H1 (cell line): ENCODE results near the gene PEX14. TPM values are rescaled to one million over a fixed set of nuclear protein-coding genes. Genes with fewer than 3 reads are reported as not detected.
A peak's percentile ranks its signal among the peaks of the same experiment; 100 is the strongest.

Source experiments
- CTCF ChIA-PET: fragments of 300-600 bp; sonication (Branson Sonifier 250); formaldehyde crosslinking; loops from one replicate; lab custom pipeline; 2021; ENCODE audit not compliant: partially characterized antibody; lab: Charles Lee
- POLR2A ChIA-PET: fragments of 300-600 bp; sonication (Branson Sonifier 250); formaldehyde crosslinking; loops from one replicate; lab custom pipeline; 2021; ENCODE audit warnings: inconsistent platforms; ENCODE audit not compliant: partially characterized antibody; lab: Charles Lee
- DNase-seq, 2 experiments: peaks; one replicate each; pipeline versions ENCODE4 v3.0.0 to v3.0.0-alpha.2; 2010 to 2022; ENCODE audit warnings: low spot score in 2 of 2, low read depth in 1 of 2, mixed read lengths in 1 of 2
- FAIRE-seq: peaks from 2 replicates; lab custom pipeline; 2011; peaks lifted over from hg19 to GRCh38; lab: Jason Lieb, UNC
- H2AFZ ChIP-seq: 2 replicates; pipeline ENCODE4 v1.8.1; 2012; ENCODE audit warnings: low read length, inconsistent platforms
- H2AK5ac ChIP-seq: 2 replicates; pipeline ENCODE4 v1.6.1; 2013; ENCODE audit warnings: low read depth, low read length
- H2BK120ac ChIP-seq: replicated peaks from 2 replicates; pipeline ENCODE3; 2013; ENCODE audit warnings: low read depth, low read length, inconsistent platforms
- H2BK12ac ChIP-seq: 2 replicates; pipeline ENCODE4 v1.6.1; 2013; ENCODE audit warnings: low read depth, low read length
- H2BK15ac ChIP-seq: 2 replicates; pipeline ENCODE4 v1.6.1; 2013; ENCODE audit warnings: low read length
- H2BK20ac ChIP-seq: 2 replicates; pipeline ENCODE4 v1.6.1; 2013; ENCODE audit warnings: low read length
- H2BK5ac ChIP-seq: 2 replicates; pipeline ENCODE4 v1.6.1; 2013; ENCODE audit warnings: low read depth, low read length
- H3K14ac ChIP-seq: 2 replicates; pipeline ENCODE4 v1.6.1; 2013; ENCODE audit warnings: inconsistent platforms; ENCODE audit not compliant: insufficient read length
- H3K18ac ChIP-seq: 2 replicates; pipeline ENCODE4 v1.6.1; 2013; ENCODE audit warnings: low read length; ENCODE audit errors: extremely low read depth
- H3K23ac ChIP-seq: 2 replicates; pipeline ENCODE4 v1.6.1; 2013; ENCODE audit warnings: inconsistent platforms; ENCODE audit not compliant: insufficient read length
- H3K23me2 ChIP-seq: 2 replicates; pipeline ENCODE4 v1.6.1; 2013; ENCODE audit warnings: low read depth, low read length
- H3K27ac ChIP-seq: 2 replicates; pipeline ENCODE4 v1.6.1; 2011; ENCODE audit warnings: low read depth, low read length, inconsistent platforms
- H3K27me3 ChIP-seq, 4 experiments: replicated peaks in 1 of 4; 1 replicate in 1 of 4; 2 replicates in 3 of 4; pipeline versions ENCODE4 v1.6.1 to v1.8.1; 2011 to 2013; ENCODE audit warnings: low read length in 3 of 4, mild to moderate bottlenecking in 3 of 4, inconsistent platforms in 2 of 4, mixed read lengths in 2 of 4, moderate library complexity in 1 of 4; ENCODE audit not compliant: control insufficient read depth in 3 of 4, insufficient read depth in 3 of 4; ENCODE audit errors: extremely low read depth in 1 of 4
- H3K36me3 ChIP-seq, 4 experiments: 2 replicates each; pipeline versions ENCODE4 v1.6.1 to v1.8.1; 2011 to 2013; ENCODE audit warnings: mild to moderate bottlenecking in 4 of 4, low read length in 3 of 4, moderate library complexity in 2 of 4, control low read depth in 1 of 4, inconsistent platforms in 1 of 4; ENCODE audit not compliant: insufficient read depth in 4 of 4, control insufficient read depth in 2 of 4
- H3K4ac ChIP-seq: replicated peaks from 2 replicates; pipeline ENCODE3; 2013; ENCODE audit warnings: low read length, low read depth, mixed read lengths, inconsistent platforms; ENCODE audit not compliant: insufficient read length
- H3K4me1 ChIP-seq, 4 experiments: replicated peaks in 1 of 4; 1 replicate in 1 of 4; 2 replicates in 3 of 4; pipeline versions ENCODE4 v1.6.1 to v1.8.1; 2011 to 2013; ENCODE audit warnings: low read length in 3 of 4, inconsistent platforms in 2 of 4, mixed read lengths in 1 of 4; ENCODE audit not compliant: insufficient read depth in 4 of 4, control insufficient read depth in 3 of 4
- H3K4me2 ChIP-seq, 2 experiments: 2 replicates each; pipeline versions ENCODE4 v1.6.1 to v1.8.1; 2011 to 2013; ENCODE audit warnings: low read depth in 2 of 2, low read length in 2 of 2, control low read depth in 1 of 2, inconsistent platforms in 1 of 2, mild to moderate bottlenecking in 1 of 2; ENCODE audit not compliant: insufficient read depth in 1 of 2
- H3K4me3 ChIP-seq, 4 experiments: fragments of 200-600, 300-600 bp in 1 of 4; sonication (generic), shearing (Covaris generic), sonication (Bioruptor Twin) in 1 of 4; 2 replicates each; pipeline versions ENCODE4 v1.5.1 to v1.8.1; 2011 to 2016; ENCODE audit warnings: low read length in 4 of 4, low read depth in 3 of 4, control low read depth in 2 of 4, inconsistent platforms in 2 of 4, mild to moderate bottlenecking in 2 of 4, mixed read lengths in 1 of 4, moderate library complexity in 1 of 4; ENCODE audit not compliant: insufficient read depth in 2 of 4; ENCODE audit errors: extremely low read depth in 1 of 4
- H3K56ac ChIP-seq: replicated peaks from 2 replicates; pipeline ENCODE3; 2013; ENCODE audit warnings: low read depth, mild to moderate bottlenecking, mixed read lengths, low read length, inconsistent platforms; ENCODE audit not compliant: insufficient read length
- H3K79me1 ChIP-seq: 2 replicates; pipeline ENCODE4 v1.6.1; 2013; ENCODE audit warnings: low read depth, low read length, control low read depth
- H3K79me2 ChIP-seq, 2 experiments: 2 replicates each; pipeline versions ENCODE4 v1.6.1 to v1.8.1; 2012 to 2013; ENCODE audit warnings: low read length in 2 of 2, mild to moderate bottlenecking in 2 of 2, inconsistent platforms in 1 of 2; ENCODE audit not compliant: insufficient read depth in 2 of 2, control insufficient read depth in 1 of 2
- H3K9ac ChIP-seq, 4 experiments: replicated peaks in 1 of 4; 1 replicate in 1 of 4; 2 replicates in 3 of 4; pipeline versions ENCODE4 v1.6.1 to v1.8.1; 2011 to 2013; ENCODE audit warnings: low read depth in 3 of 4, low read length in 3 of 4, control low read depth in 2 of 4, mild to moderate bottlenecking in 2 of 4, moderate library complexity in 2 of 4, inconsistent platforms in 1 of 4; ENCODE audit errors: extremely low read depth in 1 of 4
- H3K9me3 ChIP-seq, 2 experiments: 2 replicates each; pipeline versions ENCODE4 v1.6.1 to v1.8.1; 2012 to 2013; ENCODE audit warnings: mild to moderate bottlenecking in 2 of 2, moderate library complexity in 2 of 2, control low read depth in 1 of 2, inconsistent platforms in 1 of 2, low read depth in 1 of 2, low read length in 1 of 2, mixed read lengths in 1 of 2; ENCODE audit not compliant: insufficient read depth in 2 of 2
- H4K20me1 ChIP-seq, 2 experiments: replicated peaks in 1 of 2; 2 replicates each; pipeline versions ENCODE3 to v1.8.1; 2011 to 2013; ENCODE audit warnings: inconsistent platforms in 2 of 2, low read length in 2 of 2, mild to moderate bottlenecking in 1 of 2; ENCODE audit not compliant: insufficient read depth in 2 of 2, control insufficient read depth in 1 of 2
- H4K5ac ChIP-seq: 2 replicates; pipeline ENCODE4 v1.6.1; 2013; ENCODE audit warnings: low read length, low read depth, mixed read lengths, inconsistent platforms; ENCODE audit not compliant: insufficient read length
- H4K8ac ChIP-seq: 2 replicates; pipeline ENCODE4 v1.8.0; 2013; ENCODE audit warnings: mild to moderate bottlenecking, moderate library complexity, low read length, inconsistent platforms; ENCODE audit not compliant: insufficient read depth; ENCODE audit errors: extremely low read depth
- H4K91ac ChIP-seq: replicated peaks from 2 replicates; pipeline ENCODE3; 2013; ENCODE audit warnings: low read length, mixed read lengths, inconsistent platforms; ENCODE audit not compliant: insufficient read length
- CTCF ChIP-seq, 3 experiments: IDR thresholded peaks; 1 replicate in 2 of 3; 2 replicates in 1 of 3; pipeline versions ENCODE4 v1.5.1 to v1.6.1; 2011; ENCODE audit warnings: low read length in 3 of 3, mild to moderate bottlenecking in 3 of 3, inconsistent platforms in 2 of 3, low read depth in 1 of 3, moderate library complexity in 1 of 3; ENCODE audit not compliant: insufficient read depth in 1 of 3; ENCODE audit errors: control extremely low read depth in 1 of 3
- RAD21 ChIP-seq, 2 experiments: IDR thresholded peaks in 1 of 2; conservative IDR thresholded peaks in 1 of 2; 2 replicates each; pipeline ENCODE4 v1.6.1; 2011; ENCODE audit warnings: low read depth in 2 of 2, low read length in 2 of 2, improper control_type of control experiment in 1 of 2, inconsistent platforms in 1 of 2, mild to moderate bottlenecking in 1 of 2, moderate library complexity in 1 of 2
- WGBS, 2 experiments: shearing (Covaris generic) in 1 of 2; methylation state at CpG; one replicate each; pipeline versions ENCODE4 v1.1.6 to v1.1.7; 2013 to 2015; ENCODE audit warnings: low lambda C conversion rate in 2 of 2, mixed read lengths in 2 of 2, inconsistent platforms in 1 of 2, low coverage in 1 of 2, missing lambda C conversion rate in 1 of 2; ENCODE audit not compliant: insufficient replicate concordance in 2 of 2, insufficient coverage in 1 of 2, insufficient read length in 1 of 2; ENCODE audit errors: extremely low coverage in 1 of 2, missing lambda C conversion rate in 1 of 2; 5-methylcytosine and 5-hydroxymethylcytosine counted together
- polyA plus RNA-seq, 7 experiments: library from polyadenylated mRNA; depleted of rRNA in 3 of 7; stranded (reverse) in 5 of 7; unstranded in 2 of 7; fragments of >200 nt in 5 of 7; fragments of 200-250 nt in 2 of 7; gene quantifications; 1 replicate in 5 of 7; 2 replicates in 1 of 7; 4 replicates in 1 of 7; pipeline versions ENCODE4 v1.2.1 to v1.2.3, GENCODE V29; 2011 to 2013; ENCODE audit warnings: missing spikeins in 2 of 7, mixed read lengths in 2 of 7
- total RNA-seq: library from RNA; stranded (reverse); fragmentation: NEBNext Ultra II Directional; extraction: Animal tissue kit (Norgen Biotek cat#: 25700); gene quantifications from 2 replicates; pipeline ENCODE4 v1.2.1, GENCODE V29; 2021
- TF ChIP-seq, protein P1 (sequence below): IDR thresholded peaks from 2 replicates; pipeline ENCODE4 v1.6.1; 2011; ENCODE audit warnings: low read depth, mild to moderate bottlenecking, low read length; ENCODE audit not compliant: insufficient read depth

PEX14 gene
- total and polyA plus RNA-seq, 2 of the 8 experiments (the other 6 are each of a cell fraction or from before 2014, with no cell fraction given): 13.0 to 19.8 TPM

DNA sequence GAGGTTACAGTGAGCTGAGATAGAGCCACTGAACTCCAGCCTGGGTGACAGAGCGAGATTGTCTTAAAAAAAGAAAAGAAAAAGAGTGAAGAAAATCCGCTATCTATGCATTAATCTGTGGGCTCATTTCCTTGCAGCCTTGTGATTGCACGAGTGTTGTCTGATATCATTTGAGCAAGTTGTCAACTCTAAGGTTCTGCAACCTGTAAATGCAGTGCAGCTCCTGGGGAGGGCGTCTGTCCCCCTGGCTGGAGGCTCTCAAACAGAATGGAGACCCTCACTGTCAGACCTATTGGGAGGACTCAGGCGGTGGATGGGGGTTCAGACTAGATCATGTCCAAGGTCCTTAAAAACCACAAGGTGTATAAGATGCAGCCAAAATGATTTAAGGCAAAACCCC, 18.7 kb upstream of the PEX14 start:
- Histone ChIP-seq H2AK5ac (no peak overlapping the region), H3K79me2 (no peaks in the 10 kb centered on the region), H4K91ac (no peak overlapping the region), H3K14ac (no peak overlapping the region), H2BK12ac (no peak overlapping the region), H2BK120ac (no peak overlapping the region), H2BK20ac (no peak overlapping the region), H3K9ac (no peak overlapping the region), H3K4ac (no peak overlapping the region), H3K79me1 (no peaks in the 10 kb centered on the region), H4K20me1 (peaks cover 0 to 4% of the 10 kb centered on the region in 2 experiments), H3K27ac (no peak overlapping the region), H2BK15ac (no peak overlapping the region), H4K8ac (no peak overlapping the region), H3K56ac (no peak overlapping the region), H2BK5ac (no peak overlapping the region), H3K4me2 (no peak overlapping the region), H3K4me3 (no peak overlapping the region), H3K27me3 (no peaks in the 10 kb centered on the region), H4K5ac (no peak overlapping the region), H3K23ac (no peak overlapping the region), H3K9me3 (no peaks in the 10 kb centered on the region), H3K36me3 (peaks cover 4 to 30% (median 6%) of the 10 kb centered on the region in 4 experiments; a peak in 5 of 8 replicates), H3K23me2 (no peaks in the 10 kb centered on the region), H3K18ac (no peak overlapping the region), H2AFZ (no peak overlapping the region), H3K4me1 (peaks cover 0 to 6% (median 1%) of the 10 kb centered on the region in 4 experiments; a peak in 3 of 7 replicates)
- FAIRE-seq (peak; percentile 60), DNase-seq (no peak)
- WGBS, 2 experiments: 84% methylated on average over 5 of the region's 5 CpGs; no CpG with 5 or more reads in 1 of the 2 experiments
- POLR2A ChIA-PET: interaction anchor here (0.7 to 7.9 kb wide), 12 partner anchors 9 to 57 kb away, joined by 3 to 67 read pairs (median 6); partner anchors contain the start of genes CENPS, DFFA, PEX14 and PGD
- TF ChIP-seq CTCF (IDR thresholded peaks at IDR 0.05; ENCODE audit: control extremely low read depth in 1 of 3, insufficient read depth in 1 of 3, low read depth in 1 of 3, low read length in 3 of 3) (peak; percentile 33 to 54 (median 42); a peak in 3 of 4 replicates), RAD21 (IDR thresholded peaks at IDR 0.05 in 1 of 2, conservative IDR thresholded peaks at IDR 0.05 in 1 of 2; ENCODE audit: low read depth in 2 of 2, low read length in 2 of 2) (peak; percentile 18 to 37; a peak in 2 of 4 replicates)
- TF ChIP-seq, protein P1, sequence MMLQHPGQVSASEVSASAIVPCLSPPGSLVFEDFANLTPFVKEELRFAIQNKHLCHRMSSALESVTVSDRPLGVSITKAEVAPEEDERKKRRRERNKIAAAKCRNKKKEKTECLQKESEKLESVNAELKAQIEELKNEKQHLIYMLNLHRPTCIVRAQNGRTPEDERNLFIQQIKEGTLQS: no peak
- CTCF ChIA-PET: interaction anchor here (0.6 to 7.4 kb wide), 15 partner anchors 10 to 486 kb away, joined by 3 to 43 read pairs (median 4); partner anchors contain the start of gene CENPS
